Right atrium auricular region (tissue), 2 donors: ENCODE measurements around the gene GTF3C4. TPM values are rescaled to one million over a fixed set of nuclear protein-coding genes. Genes with fewer than 3 reads are reported as not detected.

Experiments
- DNase-seq: peaks from one replicate; pipeline ENCODE4 v3.0.0-alpha.2; 2019; ENCODE audit warnings: low spot score
- H3K27ac ChIP-seq, 2 donors: fragments of 200-600 bp; sonication (generic); 1 replicate in 1 of 2; 2 replicates in 1 of 2; pipeline ENCODE4 v1.5.1; 2016 to 2019
- H3K27me3 ChIP-seq, 2 donors: fragments of 200-600 bp; sonication (generic); one replicate each; pipeline versions ENCODE4 v1.5.1 to v1.6.0; 2017 to 2019
- H3K36me3 ChIP-seq: fragments of 200-600 bp; sonication (generic); one replicate; pipeline ENCODE4 v1.5.1; 2016
- H3K4me1 ChIP-seq, 2 donors: fragments of 200-600 bp; sonication (generic); one replicate each; pipeline versions ENCODE4 v1.5.1 to v1.6.0; 2017 to 2019
- H3K4me3 ChIP-seq, 2 donors: fragments of 200-600 bp; sonication (generic); 1 replicate in 1 of 2; 2 replicates in 1 of 2; pipeline ENCODE4 v1.5.1; 2017 to 2019; ENCODE audit warnings: mild to moderate bottlenecking in 1 of 2, moderate library complexity in 1 of 2
- H3K9me3 ChIP-seq, 2 donors: fragments of 200-600 bp; sonication (generic); one replicate each; pipeline ENCODE4 v1.5.1; 2019
- total RNA-seq, 2 donors: library from RNA; depleted of rRNA; stranded (reverse); fragments of >200 nt; gene quantifications; one replicate each; pipeline ENCODE4 v1.1.0, GENCODE V29; 2016
- TF ChIP-seq, protein P1 (sequence below), 2 donors: fragments of 200-600 bp; sonication (generic); IDR thresholded peaks; one replicate each; pipeline ENCODE4 v1.5.1; 2019; ENCODE audit warnings: antibody characterized with exemption in 2 of 2

Gene GTF3C4
- total RNA-seq, 2 donors from 2014 or later: 8.6 to 9.1 TPM

GRCh38 chr9:132723809-132724208, 53.5 kb downstream of the GTF3C4 start:
- TF ChIP-seq, protein P1, sequence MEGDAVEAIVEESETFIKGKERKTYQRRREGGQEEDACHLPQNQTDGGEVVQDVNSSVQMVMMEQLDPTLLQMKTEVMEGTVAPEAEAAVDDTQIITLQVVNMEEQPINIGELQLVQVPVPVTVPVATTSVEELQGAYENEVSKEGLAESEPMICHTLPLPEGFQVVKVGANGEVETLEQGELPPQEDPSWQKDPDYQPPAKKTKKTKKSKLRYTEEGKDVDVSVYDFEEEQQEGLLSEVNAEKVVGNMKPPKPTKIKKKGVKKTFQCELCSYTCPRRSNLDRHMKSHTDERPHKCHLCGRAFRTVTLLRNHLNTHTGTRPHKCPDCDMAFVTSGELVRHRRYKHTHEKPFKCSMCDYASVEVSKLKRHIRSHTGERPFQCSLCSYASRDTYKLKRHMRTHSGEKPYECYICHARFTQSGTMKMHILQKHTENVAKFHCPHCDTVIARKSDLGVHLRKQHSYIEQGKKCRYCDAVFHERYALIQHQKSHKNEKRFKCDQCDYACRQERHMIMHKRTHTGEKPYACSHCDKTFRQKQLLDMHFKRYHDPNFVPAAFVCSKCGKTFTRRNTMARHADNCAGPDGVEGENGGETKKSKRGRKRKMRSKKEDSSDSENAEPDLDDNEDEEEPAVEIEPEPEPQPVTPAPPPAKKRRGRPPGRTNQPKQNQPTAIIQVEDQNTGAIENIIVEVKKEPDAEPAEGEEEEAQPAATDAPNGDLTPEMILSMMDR (IDR thresholded peaks at IDR 0.05): no peak
- Histone ChIP-seq H3K9me3 (no peaks in the 10 kb centered on the region), H3K27ac (no peak overlapping the region), H3K36me3 (no peaks in the 10 kb centered on the region), H3K4me3 (no peak overlapping the region), H3K27me3 (no peaks in the 10 kb centered on the region), H3K4me1 (no peaks in the 10 kb centered on the region)
- DNase-seq: no peak

- Histone ChIP-seq H3K36me3 (no peaks in the 10 kb centered on the region), H3K27ac (no peak overlapping the region), H3K4me3 (no peak overlapping the region), H3K27me3 (no peaks in the 10 kb centered on the region), H3K4me1 (no peaks in the 10 kb centered on the region), H3K9me3 (no peaks in the 10 kb centered on the region)
- DNase-seq: no peak
- TF ChIP-seq, protein P1 (IDR thresholded peaks at IDR 0.05): no peak
These were observed 55.0 kb downstream of the GTF3C4 start for GRCh38 chr9:132725306-132725705.

DNA sequence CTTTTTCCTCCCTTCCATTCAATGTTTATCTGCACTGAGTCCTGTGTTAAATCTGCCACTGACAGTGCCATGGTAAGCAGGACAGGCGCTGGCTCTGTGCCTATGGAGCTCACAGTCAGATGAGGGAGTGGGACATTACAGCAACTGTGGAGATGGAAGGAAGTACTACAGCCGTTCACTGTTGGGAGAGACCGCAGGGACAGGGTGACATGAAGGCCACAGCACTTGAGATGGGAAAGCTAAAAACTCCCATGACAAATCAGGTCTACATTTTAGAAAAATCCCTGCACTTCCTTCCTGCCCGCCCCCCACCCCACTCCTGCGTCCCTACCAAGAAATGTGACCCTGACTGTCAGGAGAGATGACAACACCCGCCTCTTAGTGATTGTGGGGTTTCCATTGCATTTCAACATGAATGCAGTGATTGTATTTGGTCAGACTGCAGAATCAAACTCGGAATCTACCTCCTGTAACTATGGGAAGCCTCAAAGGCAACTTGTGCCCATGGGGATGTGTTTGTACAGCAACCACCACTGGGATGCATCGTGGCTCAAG, 56.4 kb downstream of the GTF3C4 start:
- Histone ChIP-seq H3K27me3 (no peaks in the 10 kb centered on the region), H3K9me3 (no peaks in the 10 kb centered on the region), H3K4me1 (no peaks in the 10 kb centered on the region), H3K4me3 (no peak overlapping the region), H3K36me3 (no peaks in the 10 kb centered on the region), H3K27ac (no peak overlapping the region)
- TF ChIP-seq, protein P1 (IDR thresholded peaks at IDR 0.05): no peak
- no peak for DNase-seq

GRCh38 chr9:132728071-132728470, 57.8 kb downstream of the GTF3C4 start:
- no peaks in the 10 kb centered on the region for H3K36me3 ChIP-seq
- TF ChIP-seq, protein P1 (IDR thresholded peaks at IDR 0.05): no peak
- H3K9me3 ChIP-seq: no peaks in the 10 kb centered on the region
- H3K27ac ChIP-seq: no peak overlapping the region
- DNase-seq: no peak
- no peaks in the 10 kb centered on the region for H3K27me3 ChIP-seq
- H3K4me1 ChIP-seq: no peaks in the 10 kb centered on the region
- no peak overlapping the region for H3K4me3 ChIP-seq

GRCh38 chr9:132728497-132728896, 58.2 kb downstream of the GTF3C4 start:
- TF ChIP-seq, protein P1 (IDR thresholded peaks at IDR 0.05): no peak
- no peak for DNase-seq
- H3K27me3 ChIP-seq: no peaks in the 10 kb centered on the region
- H3K4me1 ChIP-seq: no peaks in the 10 kb centered on the region
- H3K36me3 ChIP-seq: no peaks in the 10 kb centered on the region
- H3K9me3 ChIP-seq: no peaks in the 10 kb centered on the region
- H3K4me3 ChIP-seq: no peak overlapping the region
- H3K27ac ChIP-seq: no peak overlapping the region

- TF ChIP-seq, protein P1 (IDR thresholded peaks at IDR 0.05): no peak
These were observed 59.1 kb downstream of the GTF3C4 start for GRCh38 chr9:132729235-132729890.

More at GRCh38 chr9:132729235-132729890, 59.1 kb downstream of the GTF3C4 start:
- Histone ChIP-seq H3K27me3 (no peaks in the 10 kb centered on the region), H3K36me3 (no peaks in the 10 kb centered on the region), H3K9me3 (no peaks in the 10 kb centered on the region), H3K4me3 (no peak overlapping the region), H3K4me1 (no peaks in the 10 kb centered on the region), H3K27ac (no peak overlapping the region)
- DNase-seq: no peak
